NCI-H446 (cell line): Measurements from ENCODE around the gene TINAGL1.

Experiments used
- DNase-seq, 2 experiments: peaks; one replicate each; lab custom pipeline; 2025; lab: John Stamatoyannopoulos, UW

Gene TINAGL1

GRCh38 chr1:31568895-31569595 lies 7.3 kb upstream of the TINAGL1 start:
- no peak for DNase-seq

GRCh38 chr1:31569596-31570173 lies 6.6 kb upstream of the TINAGL1 start:
- no peak for DNase-seq

GRCh38 chr1:31570228-31570627 lies 6.1 kb upstream of the TINAGL1 start:
- no peak for DNase-seq

GRCh38 chr1:31570906-31571305 lies 5.4 kb upstream of the TINAGL1 start:
- no peak for DNase-seq

GRCh38 chr1:31571340-31572295 lies 4.7 kb upstream of the TINAGL1 start:
- DNase-seq, result no peak

- DNase-seq, result no peak
These were observed 3.8 kb upstream of the TINAGL1 start for GRCh38 chr1:31572323-31573104.

- DNase-seq, result no peak
These were observed 3.1 kb upstream of the TINAGL1 start for GRCh38 chr1:31573261-31573660.

- DNase-seq, result no peak
These were observed 1.5 kb upstream of the TINAGL1 start for GRCh38 chr1:31574749-31575368.

- no peak for DNase-seq
These were observed 760 bp upstream of the TINAGL1 start for GRCh38 chr1:31575369-31576140.

- DNase-seq, result no peak
These were observed 584 bp downstream of the TINAGL1 start for GRCh38 chr1:31576743-31577455.

GRCh38 chr1:31577515-31578192 lies 1.3 kb downstream of the TINAGL1 start:
- peak in 1 of 2 experiments; percentile 13 for DNase-seq

- no peak for DNase-seq
These were observed 3.1 kb downstream of the TINAGL1 start for GRCh38 chr1:31579374-31579773.

GRCh38 chr1:31580513-31580870 lies 4.2 kb downstream of the TINAGL1 start:
- DNase-seq, result no peak

GRCh38 chr1:31580891-31581603 lies 4.7 kb downstream of the TINAGL1 start:
- DNase-seq, result no peak

GRCh38 chr1:31581821-31582810 lies 5.8 kb downstream of the TINAGL1 start:
- DNase-seq, result no peak

GRCh38 chr1:31583082-31583994 lies 7.0 kb downstream of the TINAGL1 start:
- DNase-seq, result no peak
